Frontal cortex (tissue), 4 donors: Measurements from ENCODE around the gene KCTD14. TPM values are rescaled to one million over a fixed set of nuclear protein-coding genes. Genes with fewer than 3 reads are reported as not detected.

Experiments
- DNase-seq, 2 donors: peaks; one replicate each; pipeline ENCODE4 v3.0.0; 2012; ENCODE audit warnings: low spot score in 2 of 2
- FAIRE-seq: peaks from 2 replicates; lab custom pipeline; 2012; peaks lifted over from hg19 to GRCh38; lab: Jason Lieb, UNC
- total RNA-seq: library from RNA; depleted of rRNA; stranded (reverse); fragments of >200 nt; gene quantifications from one replicate; pipeline ENCODE4 v1.2.3, GENCODE V29; 2014
- donor health status: control.
- donor health status: control.
- donor health status: control.

Gene KCTD14
- total RNA-seq, 1 donor from 2014 or later = 0.82 TPM

GRCh38 chr11:77981346-77981947 is 41.6 kb downstream of the KCTD14 start:
- no peak for DNase-seq
- FAIRE-seq = no peak

DNA sequence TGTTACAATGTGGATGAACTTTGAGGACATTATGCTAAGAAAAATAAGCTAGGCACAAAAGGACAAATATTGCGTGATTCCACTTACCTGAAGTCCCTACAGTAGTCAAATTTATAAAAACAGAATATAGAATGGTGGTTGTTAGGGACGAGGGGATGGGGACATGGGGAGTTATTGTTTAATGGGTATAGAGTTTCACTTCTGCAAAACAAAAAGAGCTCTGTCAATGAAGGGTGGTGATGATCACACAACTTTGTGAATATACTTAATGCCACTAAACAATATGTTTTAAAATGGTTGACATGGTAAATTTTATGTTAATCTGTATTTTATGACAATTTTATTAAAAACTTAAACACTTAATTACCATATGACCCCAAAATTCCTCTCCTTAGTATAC is 54.7 kb downstream of the KCTD14 start:
- no peak for DNase-seq
- no peak for FAIRE-seq

DNA sequence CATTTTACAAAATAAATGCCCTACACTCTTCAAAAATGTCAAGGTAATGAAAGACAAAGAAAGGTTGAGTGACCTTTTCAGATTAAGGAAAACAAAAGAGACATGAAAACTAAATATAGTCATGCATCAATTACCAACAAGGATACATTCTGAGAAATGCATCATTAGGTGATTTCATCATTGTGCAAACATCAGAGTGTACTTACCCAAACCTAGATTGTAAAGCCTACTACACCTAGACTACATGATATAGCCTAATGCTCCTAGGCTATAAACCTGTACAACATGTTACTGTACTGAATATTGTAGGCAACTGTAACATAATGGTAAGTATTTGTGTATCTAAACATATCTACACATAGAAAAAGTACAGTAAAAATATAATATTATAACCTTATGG is 55.3 kb downstream of the KCTD14 start:
- no peak for FAIRE-seq
- DNase-seq = no peak

- no peak for FAIRE-seq
These were observed 56.0 kb downstream of the KCTD14 start for GRCh38 chr11:77967121-77967520.

DNA sequence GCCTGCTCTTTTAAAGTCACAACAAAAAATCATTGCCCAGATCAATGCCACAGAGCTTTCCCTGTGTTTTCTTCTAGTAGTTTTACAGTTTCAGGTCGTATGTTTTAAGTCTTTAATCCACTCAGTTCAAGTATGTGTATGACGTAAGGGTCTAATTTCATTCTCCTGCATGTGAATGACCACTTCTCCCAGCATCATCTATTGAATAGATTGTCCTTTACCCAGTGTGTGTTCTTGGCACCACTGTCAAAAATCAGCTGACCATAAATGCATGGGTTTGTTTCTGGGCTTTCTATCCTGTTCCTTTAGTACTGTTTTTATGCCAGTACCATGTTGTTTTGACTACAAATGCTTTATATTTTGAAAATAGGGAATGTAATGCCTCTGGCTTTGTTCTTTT is 56.7 kb downstream of the KCTD14 start:
- no peak for DNase-seq

More at GRCh38 chr11:77967121-77967520, 56.0 kb downstream of the KCTD14 start:
- DNase-seq = no peak

More for the DNA sequence above, 56.7 kb downstream of the KCTD14 start:
- no peak for FAIRE-seq

Other genes with a start within 250 kb of the KCTD14 start
- 151 TPM for gene RSF1, start 202.6 kb downstream of the KCTD14 start, total RNA-seq
- gene AAMDC, start 202.1 kb downstream of the KCTD14 start, total RNA-seq = 3.7 TPM
- gene INTS4, start 28.6 kb downstream of the KCTD14 start, total RNA-seq = 46.9 TPM
- not detected for gene THRSP, start 40.6 kb upstream of the KCTD14 start, total RNA-seq
- 88.9 TPM for gene NDUFC2, start 56.6 kb upstream of the KCTD14 start, total RNA-seq
- gene ALG8, start 116.3 kb upstream of the KCTD14 start, total RNA-seq = 54.2 TPM
- 4.5 TPM for gene KCTD21, start 165.3 kb upstream of the KCTD14 start, total RNA-seq
- 12.2 TPM for gene USP35, start 165.6 kb upstream of the KCTD14 start, total RNA-seq